Stimulated activated naive CD4-positive, alpha-beta T cell treated with Interleukin-2 at 50 U/mL for 16 hours (primary cell): ENCODE measurements around the gene SIGLEC9.
"Not testable (repeated sequence)": the region's sequence is repeated elsewhere in the genome, so short reads cannot be mapped to it uniquely, and the experiment has no call there.

ENCODE experiments used
- DNase-seq: peaks from one replicate; lab custom pipeline; 2025; lab: John Stamatoyannopoulos, UW

Gene SIGLEC9

DNA sequence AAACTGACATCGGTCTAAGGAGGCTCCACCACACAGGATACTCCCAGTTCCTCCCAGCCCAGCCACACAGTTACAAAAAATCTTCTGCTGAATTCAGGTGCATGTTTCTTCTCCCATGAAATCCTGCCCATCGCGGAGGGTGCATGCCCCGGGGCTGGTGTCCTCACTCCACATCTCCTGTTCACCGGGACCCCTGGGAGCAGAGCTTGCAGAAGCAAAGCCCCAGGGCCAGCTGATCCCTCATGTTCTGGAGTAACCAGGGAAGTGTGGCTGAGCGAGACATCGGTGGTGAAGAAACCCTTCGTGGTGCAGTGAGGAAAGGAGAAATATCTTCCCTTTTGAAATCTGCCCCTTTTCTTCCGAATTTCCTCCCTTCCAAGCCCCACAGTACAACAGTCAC lies 904 bp upstream of the SIGLEC9 start:
- no peak for DNase-seq

GRCh38 chr19:51124216-51124615 lies 490 bp upstream of the SIGLEC9 start:
- DNase-seq, result no peak

GRCh38 chr19:51125421-51126075 lies 842 bp downstream of the SIGLEC9 start:
- no peak for DNase-seq

- DNase-seq, result no peak
Observed at GRCh38 chr19:51127032-51127431, 2.3 kb downstream of the SIGLEC9 start.

DNA sequence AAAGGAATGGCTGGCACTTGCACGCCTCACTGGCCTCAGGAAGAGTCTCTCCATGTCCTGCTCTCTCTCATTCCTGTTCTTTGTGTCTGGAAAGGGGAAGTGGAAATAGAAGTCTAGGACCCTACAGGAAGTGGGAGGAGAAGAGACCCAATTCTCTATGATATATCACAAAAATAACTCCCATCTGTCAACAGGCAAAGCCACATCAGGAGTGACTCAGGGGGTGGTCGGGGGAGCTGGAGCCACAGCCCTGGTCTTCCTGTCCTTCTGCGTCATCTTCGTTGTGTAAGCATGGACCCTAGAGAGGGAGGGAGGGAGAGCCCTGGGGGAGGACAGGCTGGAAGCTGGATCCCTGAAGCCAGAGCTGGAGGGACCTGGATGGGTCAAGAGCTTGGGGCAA lies 3.0 kb downstream of the SIGLEC9 start:
- DNase-seq, result no peak

GRCh38 chr19:51128227-51128626 lies 3.5 kb downstream of the SIGLEC9 start:
- no peak for DNase-seq

GRCh38 chr19:51129716-51130115 lies 5.0 kb downstream of the SIGLEC9 start:
- DNase-seq, result no peak

DNA sequence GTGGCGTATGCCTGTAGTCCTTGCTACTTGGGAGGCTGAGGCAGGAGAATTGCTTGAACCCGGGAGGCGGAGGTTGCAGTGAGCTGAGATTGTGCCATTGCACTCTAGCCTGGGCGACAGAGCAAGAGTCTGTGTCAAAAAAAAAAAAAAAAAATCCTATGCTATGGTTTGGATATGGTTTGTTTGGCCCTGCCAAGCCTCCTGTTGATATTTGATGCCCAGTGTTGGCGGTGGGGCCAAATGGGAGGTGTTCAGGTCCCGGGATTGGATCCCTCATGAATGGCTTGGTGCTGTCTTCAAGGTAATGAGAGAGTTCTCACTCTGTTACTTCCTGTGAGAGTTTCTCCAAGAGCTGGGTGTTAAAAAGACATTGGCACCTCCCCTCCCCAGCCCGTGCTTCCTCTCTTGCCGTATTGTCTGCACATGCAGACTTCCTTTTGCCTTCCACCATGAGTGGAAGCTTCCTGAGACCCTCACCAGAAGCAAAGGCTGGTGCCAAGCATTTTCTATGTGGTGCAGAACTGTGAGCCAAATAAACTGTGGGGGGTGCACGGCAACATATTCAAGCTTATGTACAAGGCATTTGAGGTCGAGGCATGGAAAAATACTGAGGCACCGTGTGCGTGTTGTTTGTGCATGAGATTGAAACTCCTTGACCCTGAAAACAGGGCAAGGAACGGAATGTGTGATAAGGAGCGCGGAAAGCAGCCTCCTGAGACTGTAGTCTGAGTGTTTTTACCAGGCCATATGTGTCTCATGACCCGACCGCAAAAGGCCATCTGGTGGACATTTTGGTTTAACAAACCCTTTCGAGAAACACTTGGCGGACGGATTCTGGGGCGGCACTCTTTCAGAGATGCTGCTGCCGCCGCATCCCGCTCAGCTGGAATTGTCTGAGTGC lies 7.3 kb downstream of the SIGLEC9 start:
- DNase-seq, result no peak

GRCh38 chr19:51135004-51135403 lies 10.3 kb downstream of the SIGLEC9 start:
- DNase-seq, result no peak

- DNase-seq, result no peak
Observed at GRCh38 chr19:51135986-51136762, 11.5 kb downstream of the SIGLEC9 start.

- DNase-seq, result no peak
Observed at GRCh38 chr19:51136851-51137551, 12.3 kb downstream of the SIGLEC9 start.

GRCh38 chr19:51137792-51138425 lies 13.2 kb downstream of the SIGLEC9 start:
- no peak for DNase-seq

GRCh38 chr19:51138549-51138979 lies 13.9 kb downstream of the SIGLEC9 start:
- DNase-seq, result no peak

DNA sequence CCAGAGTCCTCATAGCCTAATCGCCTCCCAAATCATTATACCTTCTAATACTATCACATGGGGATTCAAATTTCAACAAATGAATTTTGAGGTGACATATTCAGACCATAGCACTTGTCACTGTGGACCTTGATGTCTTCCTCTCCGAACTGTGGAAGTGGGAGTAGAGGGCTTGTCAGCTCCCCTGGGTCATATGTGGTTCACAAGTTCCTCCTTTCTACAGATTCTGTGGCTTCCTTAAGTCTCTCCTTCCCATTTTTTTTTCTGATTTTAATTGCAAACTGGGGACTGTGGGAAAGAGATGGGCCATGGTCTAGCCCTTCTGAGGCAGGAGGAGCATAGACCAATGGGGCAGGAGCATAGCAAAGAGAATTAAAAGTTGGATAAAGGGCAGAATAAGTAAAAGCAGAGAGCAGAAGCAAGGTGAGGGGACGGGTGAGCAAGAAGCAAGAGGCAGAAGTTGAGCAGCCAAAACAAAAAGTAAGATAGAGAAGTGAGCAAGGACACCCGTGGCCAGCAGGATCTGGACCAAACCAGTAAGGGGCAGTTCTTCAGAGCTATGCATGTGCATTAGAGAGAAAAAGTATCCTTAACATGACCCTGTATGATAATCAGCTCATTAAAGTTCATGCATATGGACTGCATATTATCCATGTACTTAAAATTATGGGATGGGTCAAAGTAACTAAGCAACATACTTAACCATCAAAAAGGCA lies 14.8 kb downstream of the SIGLEC9 start:
- no peak for DNase-seq

GRCh38 chr19:51140441-51140840 lies 15.7 kb downstream of the SIGLEC9 start:
- no peak for DNase-seq

DNA sequence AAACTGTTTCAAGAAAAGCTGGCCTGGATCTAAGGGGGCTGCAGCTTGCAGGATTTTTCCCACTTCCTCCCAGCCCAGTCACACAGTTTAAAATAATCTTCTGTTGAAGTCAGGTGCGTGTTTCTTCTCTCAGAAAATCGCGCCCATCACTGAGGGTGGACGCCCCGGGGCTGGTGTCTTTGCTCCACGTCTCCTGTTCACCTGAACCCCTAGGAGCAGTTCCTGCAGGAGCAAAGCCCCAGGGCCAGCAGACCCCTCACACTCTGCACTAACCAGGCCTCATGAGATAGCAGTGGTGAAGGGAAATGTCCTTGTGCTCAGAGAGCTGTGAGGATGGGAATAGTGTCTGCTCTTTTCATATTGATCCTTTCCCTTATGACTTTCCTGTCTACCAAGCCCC lies 16.5 kb downstream of the SIGLEC9 start:
- no peak for DNase-seq

GRCh38 chr19:51142119-51142518 lies 17.4 kb downstream of the SIGLEC9 start, which contains the start of gene SIGLEC7:
Gene SIGLEC7 (plus strand): TSS chr19:51142301. CDS start chr19:51142370, 69 bp downstream.
- DNase-seq, result no peak

DNA sequence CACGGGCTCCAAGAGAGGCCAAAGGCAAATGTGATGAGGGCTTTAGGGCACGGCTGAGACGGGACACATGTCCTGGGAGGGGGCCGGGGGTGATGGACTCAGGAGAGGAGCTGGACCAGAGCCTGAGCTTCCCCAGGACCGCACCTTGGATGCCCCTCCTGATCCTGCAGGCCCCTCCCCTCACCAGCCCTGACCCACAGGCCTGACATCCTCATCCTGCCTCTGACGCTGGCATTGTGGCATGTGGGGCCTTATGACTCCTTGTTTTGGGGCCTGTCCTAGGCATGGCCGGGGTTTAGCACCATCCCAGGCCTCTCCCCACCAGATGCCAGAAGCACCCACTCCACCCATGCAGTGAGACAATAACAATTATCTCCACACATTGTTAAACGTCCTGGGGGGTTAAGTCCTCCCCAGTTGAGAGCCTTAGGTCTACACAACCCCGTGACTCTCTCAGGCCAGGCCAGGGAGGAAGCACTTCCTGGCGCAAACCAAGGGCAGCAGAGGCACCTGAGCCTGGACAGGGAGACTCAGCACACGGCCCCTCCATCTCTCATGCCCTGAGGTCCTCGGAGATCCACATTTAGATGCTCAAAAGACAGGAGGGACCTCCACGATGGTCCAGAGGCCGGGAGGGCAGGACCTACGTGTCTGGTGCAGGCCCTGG lies 18.2 kb downstream of the SIGLEC9 start:
- DNase-seq, result not testable (repeated sequence)

GRCh38 chr19:51143486-51143885 lies 18.8 kb downstream of the SIGLEC9 start:
- no peak for DNase-seq

DNA sequence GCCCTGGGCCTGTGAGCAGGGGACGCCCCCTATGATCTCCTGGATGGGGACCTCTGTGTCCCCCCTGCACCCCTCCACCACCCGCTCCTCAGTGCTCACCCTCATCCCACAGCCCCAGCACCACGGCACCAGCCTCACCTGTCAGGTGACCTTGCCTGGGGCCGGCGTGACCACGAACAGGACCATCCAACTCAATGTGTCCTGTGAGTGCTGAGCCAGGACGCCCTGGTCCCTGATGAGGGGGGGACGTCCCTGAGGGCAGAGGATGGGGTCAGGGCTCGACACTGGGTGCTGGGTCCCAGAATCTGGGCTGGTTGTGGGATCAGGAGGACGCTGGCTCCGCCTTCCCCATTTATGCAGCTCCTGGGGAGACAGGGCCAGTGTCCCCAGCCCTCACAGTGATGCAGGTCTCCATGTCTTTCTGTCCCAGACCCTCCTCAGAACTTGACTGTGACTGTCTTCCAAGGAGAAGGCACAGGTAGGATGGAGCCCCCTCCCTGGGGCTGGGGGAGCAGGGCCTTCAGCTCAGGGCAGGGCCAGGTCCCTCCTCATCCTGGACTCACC lies 19.9 kb downstream of the SIGLEC9 start:
- no peak for DNase-seq
